ENCODE data around the gene MTG1.

DNA sequence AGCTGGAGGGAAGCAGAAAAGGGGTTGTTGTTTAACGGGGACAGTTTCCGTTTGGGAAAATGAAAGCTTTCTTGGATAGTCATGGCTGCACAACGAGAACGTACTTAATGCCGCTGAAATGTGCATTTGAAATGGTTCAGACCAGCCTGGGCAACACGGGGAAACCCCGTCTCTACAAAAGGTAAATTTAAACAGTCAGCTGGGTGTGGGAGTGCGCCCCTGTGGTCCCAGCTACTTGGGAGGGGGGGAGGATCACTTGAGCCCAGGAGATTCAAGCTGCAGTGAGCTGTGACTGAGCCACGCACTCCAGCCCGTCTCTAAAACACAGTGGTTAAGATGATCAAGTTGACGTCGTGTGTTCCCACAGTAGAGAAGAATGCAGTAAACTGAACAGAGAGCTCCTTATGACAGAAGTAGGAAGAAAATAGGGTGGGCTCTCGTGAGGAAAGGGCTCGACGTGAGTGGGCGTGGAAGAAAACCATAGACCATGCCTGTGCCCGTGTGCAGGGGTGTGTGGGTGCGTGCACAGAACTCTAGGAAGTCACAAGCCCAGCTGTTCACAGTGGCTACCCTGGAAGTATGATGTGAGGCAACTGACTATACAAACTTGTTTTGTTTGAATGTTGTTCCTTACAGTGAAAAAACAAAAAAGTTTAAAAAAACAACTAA, 32.0 kb upstream of the MTG1 start:
- TF ChIP-seq EZH2phosphoT487 (IDR thresholded peaks at IDR 0.05; ENCODE audit: borderline replicate concordance), result no peak
- TF ChIP-seq, protein P1, sequence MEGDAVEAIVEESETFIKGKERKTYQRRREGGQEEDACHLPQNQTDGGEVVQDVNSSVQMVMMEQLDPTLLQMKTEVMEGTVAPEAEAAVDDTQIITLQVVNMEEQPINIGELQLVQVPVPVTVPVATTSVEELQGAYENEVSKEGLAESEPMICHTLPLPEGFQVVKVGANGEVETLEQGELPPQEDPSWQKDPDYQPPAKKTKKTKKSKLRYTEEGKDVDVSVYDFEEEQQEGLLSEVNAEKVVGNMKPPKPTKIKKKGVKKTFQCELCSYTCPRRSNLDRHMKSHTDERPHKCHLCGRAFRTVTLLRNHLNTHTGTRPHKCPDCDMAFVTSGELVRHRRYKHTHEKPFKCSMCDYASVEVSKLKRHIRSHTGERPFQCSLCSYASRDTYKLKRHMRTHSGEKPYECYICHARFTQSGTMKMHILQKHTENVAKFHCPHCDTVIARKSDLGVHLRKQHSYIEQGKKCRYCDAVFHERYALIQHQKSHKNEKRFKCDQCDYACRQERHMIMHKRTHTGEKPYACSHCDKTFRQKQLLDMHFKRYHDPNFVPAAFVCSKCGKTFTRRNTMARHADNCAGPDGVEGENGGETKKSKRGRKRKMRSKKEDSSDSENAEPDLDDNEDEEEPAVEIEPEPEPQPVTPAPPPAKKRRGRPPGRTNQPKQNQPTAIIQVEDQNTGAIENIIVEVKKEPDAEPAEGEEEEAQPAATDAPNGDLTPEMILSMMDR (conservative IDR thresholded peaks at IDR 0.05; ENCODE audit: low read length), result no peak

All from Loucy (cell line).